GM19043 (cell line): ENCODE results near the gene CCDC187.
A peak's percentile ranks its signal among the peaks of the same experiment; 100 is the strongest.

ENCODE experiments used
- ATAC-seq: cut with Tn5 transposase; IDR thresholded peaks from one replicate; pipeline ENCODE4 v1.9.1; 2021; ENCODE audit warnings: low read depth; ENCODE audit not compliant: unreplicated experiment

The CCDC187 gene

DNA sequence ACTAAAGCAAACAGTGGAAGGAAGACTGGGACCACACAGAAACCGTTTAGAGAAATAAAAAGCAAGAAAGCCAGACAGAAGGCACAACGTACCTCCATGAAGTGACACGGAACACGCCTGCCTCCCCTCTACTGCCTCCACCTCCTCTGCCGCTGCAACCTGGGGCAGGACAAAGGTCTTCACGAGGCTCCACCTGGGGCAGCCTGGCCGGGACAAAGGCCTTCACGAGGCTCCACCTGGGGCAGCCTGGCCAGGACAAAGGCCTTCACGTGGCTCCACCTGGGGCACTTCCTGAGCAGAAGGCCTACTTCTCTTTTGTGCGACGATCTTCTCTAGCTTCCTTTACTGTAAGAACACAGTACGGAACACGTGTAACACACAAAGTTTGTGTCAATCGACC lies 70.0 kb downstream of the CCDC187 start:
- no peak for ATAC-seq

GRCh38 chr9:136233411-136233810 lies 70.5 kb downstream of the CCDC187 start:
- no peak for ATAC-seq

DNA sequence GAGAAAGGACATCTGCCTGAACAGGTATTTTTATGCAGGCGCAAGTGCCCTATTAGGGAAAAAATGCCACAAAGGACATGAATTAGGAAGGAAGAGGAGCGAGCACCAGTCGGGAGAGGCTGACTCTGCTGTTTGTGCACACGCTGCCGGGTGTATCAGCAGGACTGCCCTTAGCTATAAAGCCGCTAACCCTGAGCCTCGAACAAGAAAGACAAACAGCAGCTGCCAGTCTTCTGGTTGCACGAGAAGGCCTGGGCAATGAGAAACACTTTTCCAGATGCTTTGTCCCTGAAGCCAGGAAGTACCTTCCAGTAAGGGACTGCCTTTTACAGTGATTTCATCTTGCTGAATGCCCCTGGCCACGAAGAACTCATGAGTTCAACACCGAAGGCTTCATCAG lies 70.9 kb downstream of the CCDC187 start:
- no peak for ATAC-seq

GRCh38 chr9:136231478-136232297 lies 72.2 kb downstream of the CCDC187 start:
- no peak for ATAC-seq

- no peak for ATAC-seq
Measured at GRCh38 chr9:136230773-136231172, 73.1 kb downstream of the CCDC187 start.

DNA sequence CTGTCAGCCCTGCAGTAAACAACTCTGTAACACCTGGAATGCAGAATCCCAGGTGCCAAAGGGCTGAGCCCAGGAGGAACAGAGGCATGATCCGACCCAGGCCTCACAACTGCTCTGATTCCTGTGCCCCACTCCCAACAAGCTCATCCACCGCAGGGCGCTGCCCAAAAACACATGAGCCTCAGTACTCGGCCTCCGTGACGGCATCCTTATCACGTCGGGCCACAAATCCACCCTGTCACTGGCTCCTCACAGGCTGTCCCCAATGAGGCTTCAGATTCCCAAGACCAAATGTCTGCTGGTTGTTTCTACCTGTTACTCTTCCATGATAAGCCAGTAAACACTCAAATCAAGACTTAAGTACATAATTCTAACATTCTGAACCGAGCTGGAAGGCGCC lies 73.5 kb downstream of the CCDC187 start:
- no peak for ATAC-seq

DNA sequence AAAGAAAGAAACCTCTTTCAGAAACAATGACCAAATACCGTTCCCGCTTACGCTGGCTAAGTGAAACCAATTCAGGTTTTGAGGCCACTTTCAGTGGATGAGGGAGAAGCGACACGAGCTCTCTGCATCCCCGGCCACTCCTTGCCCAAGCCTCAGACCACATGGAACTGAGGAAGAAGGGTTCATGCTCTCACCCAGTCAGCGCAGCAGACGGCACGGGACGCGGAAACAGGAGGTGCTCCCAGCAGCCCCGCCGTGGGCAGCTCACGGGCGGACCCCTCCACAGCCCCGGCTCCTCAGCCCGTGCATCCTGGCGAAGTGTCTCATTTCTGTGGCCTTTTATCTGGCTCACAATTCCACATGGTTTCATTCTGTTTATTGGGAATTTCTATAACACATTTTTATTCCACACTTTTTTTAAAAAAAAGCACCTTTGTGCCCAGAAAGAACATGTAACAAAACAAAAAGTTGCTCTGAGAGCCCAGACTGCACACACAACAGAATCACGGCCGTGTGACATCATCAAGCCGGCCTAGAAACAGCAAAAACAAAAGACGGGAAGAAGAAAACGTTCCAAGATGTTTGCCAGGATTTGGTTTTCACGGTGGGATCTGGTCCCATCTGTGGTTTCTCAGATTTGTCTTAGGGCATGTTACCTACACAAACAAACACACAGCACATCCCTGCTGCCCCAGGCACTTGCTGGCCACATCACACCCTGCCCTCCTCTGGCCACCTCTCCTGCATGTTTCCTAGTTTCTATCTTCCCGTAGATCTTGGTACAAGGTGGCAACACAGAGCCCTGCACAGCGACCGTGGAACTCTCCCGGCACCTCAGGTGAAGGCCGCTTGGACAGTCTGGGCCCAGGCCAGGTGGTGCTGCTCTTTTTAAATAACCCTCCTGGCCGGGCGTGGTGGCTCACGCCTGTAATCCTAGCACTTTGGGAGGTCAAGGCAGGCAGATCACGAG lies 74.5 kb downstream of the CCDC187 start:
- ATAC-seq: no peak

DNA sequence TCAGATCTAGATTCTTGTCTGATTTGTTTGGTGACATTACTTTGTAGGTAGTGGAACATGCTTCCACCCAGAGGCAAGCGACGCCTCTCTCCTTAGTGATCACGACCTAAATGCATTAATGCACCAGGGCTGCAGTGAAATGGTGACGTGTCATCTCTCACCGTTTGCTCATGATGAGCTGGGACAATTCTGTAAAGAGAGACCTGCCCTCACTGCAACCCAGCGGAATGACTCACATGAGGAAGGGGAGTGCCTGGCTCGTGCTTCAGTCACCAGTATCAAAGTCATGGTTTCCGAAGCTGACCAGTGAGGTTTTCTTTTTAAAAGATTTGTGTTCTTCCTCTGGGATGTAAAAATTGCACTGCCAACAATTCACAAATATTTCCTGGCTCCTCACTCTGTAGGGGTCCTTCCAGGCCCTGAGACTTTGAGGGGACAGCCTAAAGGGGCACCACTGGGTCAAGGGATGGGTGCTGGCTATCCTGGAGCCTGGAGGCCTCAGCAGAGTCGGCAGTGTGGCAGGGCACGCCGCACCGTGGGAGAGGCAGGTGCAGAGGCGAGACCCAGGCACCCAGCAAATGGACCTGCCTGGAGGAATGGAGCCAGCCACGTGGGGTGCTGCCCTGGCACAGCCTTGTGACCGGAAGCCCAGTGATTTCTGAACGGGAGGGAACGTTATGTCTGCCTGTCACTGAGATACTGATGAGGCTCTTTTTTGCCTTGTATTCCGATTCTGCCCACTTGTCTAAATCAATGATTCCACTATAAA lies 75.6 kb downstream of the CCDC187 start:
- ATAC-seq: no peak

- ATAC-seq: no peak
Measured at GRCh38 chr9:136226680-136227407, 77.0 kb downstream of the CCDC187 start.

- ATAC-seq: peak; percentile 51
Measured at GRCh38 chr9:136225748-136226679, 77.9 kb downstream of the CCDC187 start.

GRCh38 chr9:136225366-136225747 lies 78.5 kb downstream of the CCDC187 start:
- ATAC-seq: peak; percentile 58

DNA sequence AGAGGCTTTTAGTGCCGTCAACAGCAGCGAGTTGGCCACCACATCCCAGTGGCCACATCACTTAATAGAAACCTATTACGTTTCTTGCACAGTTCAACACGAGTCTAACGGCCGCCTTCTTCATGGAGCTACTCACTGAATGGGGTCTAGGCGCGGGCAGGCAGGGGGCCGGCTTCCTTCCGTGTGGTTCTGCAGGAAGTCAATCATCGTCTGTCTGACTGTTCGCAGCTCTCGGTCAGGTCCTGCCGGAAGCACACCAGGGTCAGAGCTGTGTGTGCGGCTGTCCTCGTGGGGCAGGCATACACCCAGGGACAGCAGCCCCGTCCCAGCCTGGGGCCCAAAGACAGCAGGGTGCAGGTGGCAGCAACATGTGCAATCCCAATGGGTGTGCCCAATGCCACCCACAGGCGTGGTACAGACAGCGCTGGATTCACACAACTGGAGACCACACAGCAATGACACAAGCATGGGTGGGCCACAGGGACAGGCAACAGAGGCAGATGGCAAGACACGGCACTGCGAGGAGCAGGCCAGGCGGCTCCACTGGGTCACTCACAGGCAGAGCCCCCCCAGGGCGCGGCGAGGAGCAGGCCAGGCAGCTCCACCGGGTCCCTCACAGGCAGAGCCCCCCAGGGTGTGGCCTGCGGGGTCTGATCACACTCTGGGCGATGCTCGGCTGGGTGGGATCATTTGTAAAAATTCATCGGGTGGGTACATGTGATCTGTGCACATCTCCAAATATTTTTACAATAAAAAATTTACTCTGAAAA lies 79.8 kb downstream of the CCDC187 start:
- no peak for ATAC-seq

DNA sequence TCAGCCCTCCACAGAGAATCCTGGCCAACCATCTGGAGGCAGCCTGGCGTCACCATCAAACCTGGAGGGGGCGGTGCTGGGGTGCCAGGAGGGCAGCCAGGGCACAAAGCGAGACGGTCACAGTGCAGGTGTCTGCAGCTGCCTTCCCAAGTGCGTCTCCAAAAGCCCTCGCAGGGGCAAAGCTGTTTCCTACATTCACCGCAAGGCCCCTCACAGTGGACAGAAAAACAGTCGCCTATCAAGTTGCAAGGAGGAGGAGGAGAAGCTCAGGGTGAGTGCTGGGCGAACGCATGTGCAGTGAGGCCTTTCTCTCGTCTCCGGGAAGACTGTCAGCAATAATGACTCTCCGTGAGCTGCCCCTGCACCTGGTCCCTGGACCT lies 81.0 kb downstream of the CCDC187 start:
- no peak for ATAC-seq

- ATAC-seq: no peak
Measured at GRCh38 chr9:136222166-136222905, 81.6 kb downstream of the CCDC187 start.

DNA sequence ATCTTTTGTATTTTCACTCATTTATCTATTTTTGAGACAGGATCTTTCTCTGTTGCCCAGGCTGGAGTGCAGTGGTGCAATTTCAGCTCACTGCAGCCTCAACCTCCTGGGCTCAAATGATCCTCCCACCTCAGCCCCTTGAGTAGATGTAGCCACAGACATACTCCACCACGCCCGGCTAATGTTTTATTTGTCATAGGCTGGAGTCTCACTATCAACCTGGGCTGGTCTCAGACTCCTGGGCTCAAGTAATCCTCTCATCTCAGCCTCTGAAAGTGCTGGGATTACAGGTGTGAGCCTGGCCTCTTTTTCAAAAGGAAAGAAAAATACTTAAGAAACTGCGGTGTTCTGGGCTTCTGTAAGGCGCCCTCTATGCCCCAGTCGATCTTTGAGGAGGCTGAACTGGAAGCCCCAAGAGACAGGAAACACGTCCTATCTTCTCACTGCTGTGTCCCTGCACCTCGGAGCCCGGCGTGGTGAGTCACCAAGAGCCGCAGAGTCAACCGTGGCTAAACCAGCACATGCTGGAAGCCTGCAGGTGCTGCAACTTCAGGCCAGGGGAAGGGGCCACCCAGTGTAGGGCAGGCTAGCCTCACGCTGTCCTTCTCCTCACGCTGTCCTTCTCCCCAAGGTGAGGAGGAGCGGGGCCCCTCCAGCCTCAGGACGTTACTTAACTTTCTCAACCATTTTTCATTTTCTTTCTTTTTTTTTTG lies 83.7 kb downstream of the CCDC187 start:
- no peak for ATAC-seq

DNA sequence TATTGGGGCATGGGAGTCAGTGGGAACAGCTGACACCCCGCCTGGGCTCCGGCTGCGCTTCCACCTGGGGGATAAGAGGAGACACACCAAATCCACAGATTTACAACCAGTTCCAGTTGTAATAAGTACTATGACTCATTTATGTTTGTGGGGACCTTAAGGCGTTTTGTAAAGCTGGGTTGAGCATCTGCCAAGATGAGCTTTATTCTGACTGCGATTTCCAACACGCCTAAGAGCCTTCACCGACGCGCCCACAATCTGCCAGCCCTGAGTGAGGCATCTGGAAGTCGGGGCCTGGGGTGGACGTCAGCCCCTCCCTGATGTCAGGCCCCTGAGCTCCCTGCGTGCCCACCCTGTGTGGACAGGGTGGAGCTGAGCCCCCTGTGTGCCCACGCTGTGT lies 84.6 kb downstream of the CCDC187 start:
- ATAC-seq: no peak

- ATAC-seq: no peak
Measured at GRCh38 chr9:136218673-136219072, 85.2 kb downstream of the CCDC187 start.
